ENCODE measurements around the gene PRSS57.

GRCh38 chr19:720345-721160 lies 25.3 kb upstream of the PRSS57 start:
- TF ChIP-seq CTCF (IDR thresholded peaks at IDR 0.05) (no peak), POLR2A (IDR thresholded peaks at IDR 0.05) (no peak), EP300 (IDR thresholded peaks at IDR 0.05) (no peak)
